NCI-H187 treated with DMSO at 0.1 percent for 48 hours (cell line): Measurements from ENCODE around the gene STARD5.
"Not testable (repeated sequence)": the region's sequence is repeated elsewhere in the genome, so short reads cannot be mapped to it uniquely, and the experiment has no call there.

Experiments
- DNase-seq: peaks from one replicate; lab custom pipeline; 2025; lab: John Stamatoyannopoulos, UW

STARD5 gene

DNA sequence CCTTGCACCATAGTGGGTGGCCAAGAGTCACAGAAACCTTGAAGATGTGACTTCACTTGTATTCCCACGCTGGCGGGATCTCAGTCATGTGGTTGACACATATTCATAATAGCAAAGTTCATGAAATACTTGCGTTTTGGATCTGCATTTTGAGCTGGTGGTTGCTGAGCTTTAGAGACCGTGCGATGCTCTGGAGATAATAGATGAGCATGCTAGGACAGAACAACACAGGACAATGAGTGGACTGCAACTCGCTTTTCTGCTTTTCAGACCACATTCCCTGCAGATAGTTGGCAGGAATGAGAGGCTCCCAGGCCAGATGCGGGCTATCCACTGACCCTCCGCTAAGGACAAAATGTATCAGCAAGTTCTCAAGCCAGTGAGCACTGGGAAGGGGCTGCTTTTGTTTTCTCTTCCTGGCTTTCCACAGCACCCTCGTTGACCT lies 13.8 kb upstream of the STARD5 start:
- no peak for DNase-seq

DNA sequence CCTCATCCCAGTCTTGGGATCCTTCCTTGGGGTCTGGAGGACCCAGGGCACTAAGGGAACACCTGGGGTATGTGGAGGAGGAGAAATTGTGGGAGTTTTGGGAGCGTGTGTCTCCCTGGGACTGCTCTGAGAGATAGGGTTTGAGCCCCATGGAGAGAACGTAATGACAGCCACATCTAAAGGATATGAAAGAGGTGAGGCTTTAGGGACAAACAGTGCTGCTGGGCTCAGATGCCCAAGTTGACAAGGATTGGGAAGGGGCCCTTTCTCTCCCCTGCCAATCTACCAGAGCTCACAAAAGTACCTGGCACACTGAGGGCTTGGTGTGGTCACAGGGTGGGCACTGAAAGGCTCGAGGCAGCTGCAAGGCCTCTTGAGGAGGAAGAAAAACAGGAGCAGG lies 13.3 kb upstream of the STARD5 start:
- no peak for DNase-seq

DNA sequence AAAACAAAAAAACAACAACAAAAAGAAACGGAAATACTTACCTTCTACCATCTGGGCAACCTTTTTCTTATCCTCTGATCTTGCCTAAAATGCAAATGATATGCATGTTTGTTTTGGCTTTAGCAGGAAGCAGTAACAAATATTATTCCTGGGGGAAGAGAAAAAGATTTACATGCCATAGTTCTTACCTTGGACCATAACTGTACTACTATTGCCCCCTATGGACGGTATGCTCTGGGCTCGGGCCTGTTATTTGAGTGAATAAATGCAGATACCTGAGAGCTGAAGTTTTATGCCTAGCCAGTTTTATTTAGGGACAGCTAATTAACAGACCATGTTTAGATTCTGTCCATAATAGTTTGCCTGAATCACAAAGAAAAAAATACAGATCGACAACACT lies 12.6 kb upstream of the STARD5 start:
- DNase-seq: no peak

DNA sequence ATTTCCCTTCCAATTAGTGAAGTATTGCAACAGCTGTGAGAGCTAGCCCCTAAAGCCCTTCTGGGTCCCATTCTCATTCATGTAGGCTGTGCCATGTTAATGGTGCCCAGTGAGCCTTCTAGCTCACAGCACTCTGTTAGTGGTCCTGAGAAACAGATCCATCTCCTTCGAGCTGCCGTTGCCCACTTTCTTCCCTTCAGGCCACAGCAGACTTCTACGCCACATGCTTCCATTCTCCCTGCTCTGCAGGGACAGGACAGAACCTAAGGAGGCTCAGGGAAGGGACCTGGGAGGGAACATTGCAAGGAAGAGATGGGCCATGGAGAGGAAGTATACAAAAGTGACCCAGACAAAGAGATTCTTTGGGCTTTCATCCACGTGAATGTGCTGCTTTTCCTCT lies 11.7 kb upstream of the STARD5 start:
- DNase-seq: no peak

DNA sequence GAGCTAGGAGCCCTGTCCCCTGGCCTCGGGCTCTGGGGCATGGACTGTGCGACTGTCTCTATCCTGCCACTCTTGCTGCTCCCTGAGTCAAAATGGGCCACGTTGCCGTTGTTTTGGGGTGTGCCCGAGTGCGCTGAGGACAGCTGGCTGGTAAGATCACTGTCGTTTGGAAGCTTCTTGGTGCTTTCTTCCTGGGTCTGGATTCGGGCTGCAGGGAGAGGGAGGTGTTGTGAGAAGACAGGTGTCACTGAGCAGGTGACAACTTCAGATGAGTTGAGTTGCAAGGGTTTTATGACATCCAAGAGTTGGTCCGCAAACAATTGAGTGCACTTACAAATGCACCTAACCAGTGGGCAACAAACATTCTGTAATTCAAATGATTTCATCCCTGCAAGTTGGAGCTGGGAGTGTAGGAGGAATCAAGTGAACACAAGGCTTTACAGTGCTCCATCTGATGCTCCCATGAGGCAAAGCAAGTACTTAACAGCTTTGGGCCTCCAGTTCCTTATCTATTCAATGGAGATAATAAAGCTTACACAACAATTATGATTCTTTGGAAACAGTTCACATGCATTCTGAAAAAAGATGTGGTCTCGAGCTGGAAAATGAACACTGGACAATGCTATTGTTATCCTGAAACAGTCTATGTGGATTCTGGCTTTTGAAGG lies 11.0 kb upstream of the STARD5 start:
- peak; percentile 88 for DNase-seq

DNA sequence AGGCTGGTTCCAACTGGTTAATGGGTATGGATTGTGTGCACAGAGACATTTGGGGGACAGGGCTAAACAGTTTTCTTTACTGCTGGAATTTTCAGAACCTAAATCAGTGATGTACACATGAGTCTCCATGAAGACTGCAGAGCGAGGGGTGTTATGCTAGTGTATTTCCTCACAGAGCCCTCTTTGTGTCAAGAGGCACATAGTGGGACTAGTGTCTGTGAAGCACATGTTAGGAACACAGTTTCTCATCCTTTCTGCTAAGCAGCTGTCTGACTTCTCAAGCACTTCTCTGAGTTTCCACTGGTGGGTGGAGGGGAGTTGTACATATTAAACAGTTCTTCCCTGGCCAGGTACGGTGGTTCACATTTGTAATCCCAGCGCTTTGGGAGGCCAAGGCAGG lies 9.4 kb upstream of the STARD5 start:
- DNase-seq: no peak

DNA sequence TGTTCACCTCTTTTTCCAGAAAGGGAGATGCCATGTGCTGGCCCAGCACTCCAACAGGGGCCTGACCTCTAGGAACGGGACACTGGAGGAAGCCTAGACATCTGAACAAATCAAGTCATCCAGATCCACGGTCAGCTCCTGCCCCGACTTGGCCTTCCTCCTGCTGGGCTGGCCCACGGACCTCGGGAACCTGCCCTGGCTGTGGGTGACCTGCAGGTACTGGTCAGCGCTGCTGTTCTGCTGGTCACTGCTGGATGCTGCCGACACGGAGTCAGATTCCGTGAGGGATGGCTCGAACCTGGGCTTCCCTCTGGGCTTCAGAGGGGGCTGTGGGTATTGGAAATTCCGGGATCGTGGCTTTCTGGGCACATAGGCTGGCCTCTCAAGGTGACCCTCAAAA lies 8.4 kb upstream of the STARD5 start:
- no peak for DNase-seq

DNA sequence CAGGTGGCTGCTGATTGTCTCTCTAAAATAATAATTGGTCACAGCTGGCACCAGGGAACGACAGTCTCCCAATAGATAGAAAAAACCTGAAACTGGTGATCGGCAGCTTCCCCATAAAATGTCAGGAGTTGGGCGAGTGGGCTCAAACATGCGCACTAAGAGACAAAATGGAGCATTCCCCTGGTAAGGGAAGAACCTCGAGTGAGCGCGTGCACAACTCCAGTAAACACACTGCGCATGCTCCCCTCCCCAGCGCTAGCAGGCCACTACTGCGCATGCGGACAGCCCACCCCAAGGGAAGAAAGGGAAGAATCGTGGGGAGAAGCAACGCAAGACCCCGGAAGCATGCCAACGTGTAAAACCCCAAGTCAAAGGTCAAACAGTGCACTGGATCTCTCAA lies 7.7 kb upstream of the STARD5 start:
- no peak for DNase-seq

DNA sequence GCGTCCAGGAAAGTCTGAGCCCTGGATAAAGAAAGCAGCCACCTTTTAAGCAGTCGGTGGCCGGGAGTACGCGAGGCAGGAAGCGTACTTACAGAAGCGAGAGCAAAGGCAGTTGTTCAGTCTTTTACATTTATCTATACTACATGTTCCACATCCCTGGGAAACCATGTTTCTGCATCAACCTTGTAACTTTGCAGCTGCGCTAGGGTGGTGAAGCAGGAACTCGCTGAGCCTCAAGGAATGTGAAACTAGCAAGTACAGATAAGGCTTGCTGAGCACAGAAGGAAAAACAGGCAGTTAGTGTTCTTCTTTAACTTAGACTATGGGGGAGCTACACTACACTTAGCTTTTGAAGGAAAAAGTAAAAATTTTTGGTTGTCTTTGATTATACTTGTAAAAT lies 7.2 kb upstream of the STARD5 start:
- not testable (repeated sequence) for DNase-seq

DNA sequence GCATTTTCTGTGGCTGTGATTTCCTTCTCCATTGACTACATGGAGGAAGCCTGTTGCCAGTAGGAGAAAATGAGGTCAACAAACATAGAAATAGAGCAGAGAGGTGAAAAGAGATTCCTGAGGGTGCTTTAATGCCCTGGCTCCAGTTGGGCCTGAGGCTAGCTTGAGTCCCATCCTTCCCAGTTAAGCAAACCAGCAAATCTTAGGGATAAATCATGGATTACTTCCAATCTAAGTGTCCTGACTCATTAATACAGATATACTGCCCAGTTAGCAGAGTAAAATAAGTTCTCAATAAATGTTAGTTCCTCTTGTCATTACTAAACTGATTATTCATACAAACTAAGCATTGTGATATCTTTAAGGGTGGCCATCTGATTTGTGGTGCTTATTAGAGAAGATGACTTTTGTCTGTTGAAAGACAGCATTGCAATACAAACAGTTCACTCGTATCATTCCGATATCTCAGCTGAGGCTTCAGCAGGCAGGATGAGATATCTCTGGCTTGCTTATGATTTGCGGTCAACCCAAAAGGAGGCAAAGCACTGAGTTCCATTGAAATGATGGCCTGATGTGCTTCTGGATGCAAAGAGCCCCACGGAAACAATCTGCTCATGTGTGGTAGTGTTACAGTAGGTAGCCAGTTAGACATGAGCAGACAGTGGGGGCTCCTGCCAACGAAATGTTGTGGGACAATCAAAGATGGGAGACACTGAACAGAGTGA lies 6.6 kb upstream of the STARD5 start:
- no peak for DNase-seq

DNA sequence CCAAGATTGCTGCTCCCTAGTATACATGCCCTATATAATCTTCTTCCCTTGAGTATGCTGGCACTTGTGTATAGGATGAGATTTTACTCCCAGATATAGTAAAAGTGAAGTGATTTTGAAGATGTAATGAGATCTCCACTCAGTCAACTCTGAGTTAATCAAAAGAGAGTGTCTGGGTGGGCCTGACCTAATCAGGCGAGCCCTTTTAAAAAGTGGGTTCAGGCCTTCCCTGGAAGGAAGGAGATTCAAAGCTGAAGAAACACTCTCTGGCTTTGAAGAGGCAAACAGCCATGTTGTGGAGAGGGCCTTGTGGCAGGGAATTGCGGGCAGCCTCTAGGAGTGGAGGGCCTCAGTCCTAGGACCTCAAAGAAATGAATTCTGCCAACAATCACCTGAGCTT lies 5.5 kb upstream of the STARD5 start:
- no peak for DNase-seq

DNA sequence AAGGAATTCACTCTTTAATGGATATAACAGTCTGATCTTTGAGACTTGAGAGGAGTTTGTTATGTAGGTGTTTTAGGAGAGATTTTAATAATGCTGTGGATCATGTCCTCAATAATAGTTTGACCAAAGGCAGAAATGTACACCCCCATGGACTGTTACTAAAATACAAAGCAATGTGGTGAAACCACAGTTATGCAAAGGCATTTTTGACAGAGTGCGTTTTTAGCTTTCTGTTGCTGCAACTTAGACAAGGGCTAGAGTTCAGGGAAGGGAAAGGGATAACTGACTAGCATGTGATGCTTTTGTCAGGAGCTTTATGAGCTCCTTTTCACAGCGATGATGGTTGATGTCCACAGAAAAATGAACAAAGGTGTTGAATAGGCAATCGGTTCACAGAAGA lies 3.6 kb upstream of the STARD5 start:
- DNase-seq: no peak

DNA sequence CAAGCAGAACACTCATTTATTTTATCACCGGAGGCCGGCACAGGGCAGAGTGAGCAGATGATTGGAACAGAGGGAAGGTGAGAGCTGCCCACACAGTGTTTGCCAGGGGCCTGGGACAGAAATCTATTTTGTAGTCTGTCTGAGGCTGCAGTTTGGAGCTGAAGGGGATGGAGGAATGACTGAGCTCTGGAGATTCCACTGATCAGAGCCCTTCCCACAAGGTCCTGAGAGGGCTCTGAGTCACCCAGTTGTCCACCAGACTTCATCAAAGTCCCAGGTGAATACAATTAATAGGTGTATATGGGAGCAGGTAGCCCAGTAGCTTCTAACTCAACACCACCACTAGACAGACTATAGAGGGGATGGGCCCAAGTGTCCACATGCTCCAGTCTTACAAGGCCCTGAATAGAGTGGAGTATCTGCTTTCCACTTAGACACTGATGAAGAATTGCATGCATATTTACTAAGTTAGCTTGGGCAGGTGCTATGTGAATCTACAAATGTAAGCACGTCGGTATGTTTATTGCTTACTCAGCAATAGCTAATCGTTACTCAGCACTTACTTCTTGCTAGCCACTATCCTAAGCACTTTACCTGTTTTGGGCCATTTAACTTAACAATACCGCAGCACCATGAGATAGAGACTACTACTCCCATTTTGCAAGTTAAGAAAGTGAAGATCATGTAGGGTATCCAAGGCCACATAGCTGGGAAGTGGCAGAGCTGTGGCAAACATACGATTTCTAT lies 2.7 kb upstream of the STARD5 start:
- peak; percentile 55 for DNase-seq

DNA sequence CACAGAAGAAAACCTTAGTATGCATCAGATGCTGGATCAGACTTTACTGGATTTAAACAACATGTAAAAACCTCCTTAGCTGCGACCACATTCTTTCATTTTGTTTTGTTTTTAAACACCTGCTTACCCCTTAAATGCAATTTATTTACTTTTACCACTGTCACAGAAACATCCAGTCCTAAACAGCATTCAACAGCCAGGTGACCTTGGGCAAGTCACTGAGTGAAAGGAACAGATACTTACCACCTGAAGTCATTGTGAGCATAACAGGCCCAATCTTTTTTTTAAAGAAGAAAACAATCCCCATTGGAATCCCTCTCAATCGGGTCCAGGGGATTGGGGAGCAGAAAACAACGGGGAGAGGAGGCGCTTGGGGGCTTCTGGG lies 390 bp downstream of the STARD5 start:
- DNase-seq: no peak

DNA sequence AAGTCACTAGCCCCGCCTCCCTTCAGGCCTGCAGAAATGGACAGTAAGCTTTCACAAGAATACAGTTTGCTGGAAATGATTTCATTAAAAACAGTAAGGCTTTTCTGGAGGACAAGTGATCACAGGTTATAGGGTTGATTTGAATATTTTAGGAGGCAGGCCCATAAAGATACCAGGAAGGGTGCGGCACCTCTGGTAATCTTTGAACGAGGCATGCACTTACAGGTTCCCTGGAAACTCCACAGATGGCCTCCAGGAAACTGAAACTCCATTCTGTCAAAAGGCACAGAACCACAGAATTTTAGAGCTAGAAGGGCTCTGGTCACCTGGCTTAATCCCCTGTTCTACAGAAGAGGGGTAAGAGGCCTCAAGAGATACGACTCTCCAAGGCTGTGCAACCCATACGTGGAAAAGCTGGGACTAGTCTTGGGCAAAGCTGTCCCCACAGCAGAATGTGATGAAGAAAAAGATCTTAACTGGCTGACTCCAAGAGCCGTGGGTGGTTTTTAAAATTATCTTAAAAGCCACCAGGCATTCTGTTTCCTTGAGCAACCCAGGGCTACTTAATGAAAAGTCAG lies 1.2 kb downstream of the STARD5 start:
- DNase-seq: no peak

DNA sequence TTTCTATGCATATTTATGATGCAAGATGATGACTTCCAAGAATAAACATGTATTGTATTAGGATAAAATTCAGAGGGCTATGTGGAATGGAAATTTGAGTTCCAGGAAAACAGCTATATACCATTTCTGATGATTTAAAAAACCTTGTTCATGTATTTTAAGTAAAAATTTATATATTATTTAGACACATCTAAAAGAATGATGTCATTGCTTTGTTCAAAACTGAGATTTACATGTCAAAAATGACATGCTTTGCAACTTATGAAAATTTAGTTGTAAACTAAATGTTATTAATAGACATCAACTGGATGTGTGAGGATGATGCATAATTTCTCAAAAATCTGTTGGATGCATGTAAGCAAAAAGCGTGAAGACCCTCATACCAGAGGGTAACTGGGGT lies 2.3 kb downstream of the STARD5 start:
- no peak for DNase-seq

DNA sequence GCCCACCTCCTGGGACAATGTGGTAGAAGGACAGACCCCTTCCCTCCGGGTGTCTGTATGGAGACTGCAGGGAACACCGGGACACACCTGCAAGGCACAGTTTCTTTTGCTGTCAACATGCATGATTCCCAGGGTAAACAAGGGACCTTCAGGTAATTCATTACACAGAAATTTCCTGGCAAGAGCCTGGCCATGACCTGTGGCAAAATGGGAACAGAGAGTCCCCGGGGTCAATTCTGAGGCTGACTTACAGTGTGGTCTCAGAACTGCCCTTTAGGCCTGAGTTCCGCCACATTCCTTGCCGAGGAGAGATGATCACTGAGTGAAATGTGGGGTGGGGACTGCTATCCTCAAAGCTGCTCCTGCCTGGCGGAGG lies 6.3 kb downstream of the STARD5 start:
- no peak for DNase-seq

DNA sequence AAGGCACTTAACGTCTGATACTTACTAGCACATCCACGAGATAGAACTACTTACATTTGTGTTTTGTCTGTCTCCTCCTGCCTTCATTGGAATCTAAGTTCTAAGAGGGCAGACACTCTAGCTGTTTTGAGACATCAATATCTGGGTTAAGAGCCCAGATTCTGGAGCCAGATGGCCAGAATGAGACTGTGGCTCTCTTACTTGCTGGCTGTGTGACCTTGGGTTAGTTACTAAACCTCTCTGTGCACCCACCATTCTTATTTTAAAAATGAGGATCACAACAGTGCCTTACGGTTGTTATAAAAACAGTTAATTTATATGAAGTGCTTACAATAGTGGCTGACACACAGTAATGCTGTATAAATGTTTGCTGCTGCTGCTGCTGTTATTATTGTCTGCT lies 7.7 kb downstream of the STARD5 start:
- no peak for DNase-seq

DNA sequence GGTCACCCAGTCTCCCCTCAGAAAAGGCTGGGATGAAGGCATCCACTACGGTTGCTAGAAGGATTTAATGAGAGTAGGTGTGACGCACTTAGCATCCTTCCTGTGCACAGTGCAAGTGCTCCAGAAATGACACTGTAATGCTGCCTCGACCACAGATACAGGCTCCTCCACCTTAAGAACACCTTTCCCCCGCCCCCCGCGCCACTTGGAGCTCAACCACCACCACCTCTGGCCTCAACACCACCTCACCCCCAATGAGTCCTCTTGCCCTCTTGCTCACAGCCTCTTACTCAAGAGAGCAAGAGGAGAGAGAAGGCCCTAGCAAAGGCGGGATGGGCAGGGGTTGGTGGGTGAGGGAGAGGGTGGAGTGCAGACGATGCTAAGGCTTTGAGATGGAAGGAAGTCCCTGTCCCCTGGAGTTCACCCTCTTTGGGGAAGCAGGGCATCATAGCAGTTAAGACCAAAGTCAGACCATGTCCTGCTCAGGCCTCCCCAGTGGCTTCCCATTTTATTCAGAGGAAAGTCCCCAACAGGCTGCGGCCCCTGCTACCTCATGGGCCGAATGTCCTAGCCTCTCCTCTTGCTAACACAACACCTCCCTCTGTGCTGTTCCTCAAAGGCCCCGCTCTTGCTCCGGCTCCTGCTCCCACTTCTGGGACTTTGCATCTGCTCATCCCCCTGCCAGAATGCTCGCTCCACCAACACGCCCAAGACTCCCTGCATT lies 8.3 kb downstream of the STARD5 start:
- no peak for DNase-seq

DNA sequence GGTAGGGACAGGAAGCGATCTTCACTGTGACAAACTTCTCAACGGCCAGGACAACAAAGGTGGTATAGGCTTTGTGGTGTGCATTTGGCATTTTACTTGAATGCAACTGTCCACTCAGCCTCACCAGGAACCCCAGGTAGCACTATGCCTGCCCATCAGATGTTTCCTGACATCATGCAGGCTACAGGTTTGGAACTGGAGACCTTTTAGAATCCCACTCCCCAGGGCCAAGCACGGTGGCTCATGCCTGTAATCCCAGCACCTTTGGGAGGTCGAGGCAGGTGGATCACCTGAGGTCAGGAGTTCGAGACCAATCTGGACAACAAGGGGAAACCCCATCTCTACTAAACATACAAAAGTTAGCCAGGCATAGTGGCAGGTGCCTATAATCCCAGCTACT lies 9.6 kb downstream of the STARD5 start:
- DNase-seq: no peak

DNA sequence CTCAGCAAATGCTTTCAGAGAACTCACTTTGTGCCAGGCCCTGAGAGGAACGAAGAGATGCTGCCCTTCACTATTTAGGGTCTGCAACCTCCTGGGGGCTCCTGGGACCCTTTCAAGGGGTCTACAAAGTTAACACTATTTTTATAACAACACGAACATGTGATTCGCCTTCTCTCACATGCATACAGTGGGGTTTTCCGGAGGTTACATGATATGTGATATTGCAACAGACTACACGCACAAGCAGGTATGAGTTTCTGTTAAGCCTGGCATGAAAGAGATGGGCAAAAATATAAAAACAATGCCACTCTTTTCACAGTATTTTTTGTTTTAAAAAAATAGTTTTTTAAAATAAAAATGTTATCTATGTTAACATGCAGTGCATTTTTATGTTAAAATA lies 10.3 kb downstream of the STARD5 start:
- DNase-seq: no peak

DNA sequence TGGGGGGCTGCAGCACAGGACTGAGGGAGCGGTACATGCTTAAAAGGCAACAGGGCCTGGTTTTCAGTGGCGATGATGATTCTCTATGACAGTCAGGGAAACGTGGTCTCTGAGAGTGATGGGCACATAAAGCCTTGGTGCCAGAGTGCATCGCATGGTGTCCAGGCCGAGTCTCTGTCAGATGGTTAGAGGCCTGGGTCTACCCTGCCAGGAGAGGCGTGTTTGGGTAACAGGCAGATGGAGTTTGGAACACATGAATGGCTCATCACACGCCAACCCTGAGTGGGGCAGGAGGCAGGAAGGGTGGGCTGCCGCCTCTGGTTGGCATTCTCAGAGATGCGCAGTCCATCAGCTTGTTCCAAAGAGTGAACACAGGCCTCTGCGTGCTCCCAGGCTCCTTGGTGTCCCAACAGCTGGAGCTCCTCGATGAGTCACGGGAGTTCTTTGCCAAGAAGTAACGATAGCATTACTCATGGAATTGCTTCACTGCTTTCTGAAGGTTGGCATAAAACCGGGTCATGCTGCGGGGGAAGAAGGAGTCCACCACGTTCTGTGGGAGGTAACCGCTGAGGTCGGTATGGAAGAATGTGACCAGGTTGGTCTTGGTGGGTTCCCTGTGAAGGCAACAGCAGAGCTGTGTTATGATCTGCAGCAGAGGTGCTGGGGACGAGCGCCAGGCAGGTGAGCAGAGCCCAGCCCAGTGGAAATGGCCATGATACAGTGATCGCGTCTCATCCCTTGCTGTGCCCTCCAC lies 11.0 kb downstream of the STARD5 start:
- no peak for DNase-seq
